ENCODE data around the gene ITIH4. TPM values are rescaled to one million over a fixed set of nuclear protein-coding genes. Genes with fewer than 3 reads are reported as not detected.

ITIH4 gene
- total and polyA plus RNA-seq, 7 donors, result 1.3 to 90.8 (median 29.2) TPM

- peaks cover 60% of the 10 kb centered on the region for H3K4me1 ChIP-seq
- intact Hi-C loops (cut with DNase I), result no loop called here
- DNase-seq (peak; percentile 50 to 78), ATAC-seq (peak; percentile 85 to 89 (median 88))
- no peak for TF ChIP-seq CTCF (IDR thresholded peaks at IDR 0.05)
- no peak overlapping the region for H3K4me3 ChIP-seq
- WGBS, 3 donors, result 38 to 60% (median 40%) methylated on average over 7 of the region's 7 CpGs
- H3K9me3 ChIP-seq, result no peaks in the 10 kb centered on the region
- peaks cover 0 to 27% of the 10 kb centered on the region in 2 donors for H3K36me3 ChIP-seq (ENCODE audit: insufficient read depth in 1 of 2, low read depth in 1 of 2)
- H3K27ac ChIP-seq, result peak overlapping the region; percentile 97
- no peaks in the 10 kb centered on the region for H3K27me3 ChIP-seq (ENCODE audit: insufficient read depth in 3 of 3, low read length in 2 of 3)
Observed at GRCh38 chr3:52848617-52849016, 18.1 kb upstream of the ITIH4 start.

GRCh38 chr3:52847726-52848125 is 17.3 kb upstream of the ITIH4 start:
- Histone ChIP-seq H3K4me3 (no peak overlapping the region), H3K27me3 (ENCODE audit: insufficient read depth in 3 of 3, low read length in 2 of 3) (no peaks in the 10 kb centered on the region), H3K9me3 (no peaks in the 10 kb centered on the region), H3K36me3 (ENCODE audit: insufficient read depth in 1 of 2, low read depth in 1 of 2) (peaks cover 0 to 27% of the 10 kb centered on the region in 2 donors), H3K27ac (peak overlapping the region; percentile 97), H3K4me1 (peaks cover 69% of the 10 kb centered on the region)
- ATAC-seq (no peak), DNase-seq (peak in 1 of 2 donors; percentile 45)
- WGBS, 3 donors, result 70 to 88% (median 81%) methylated on average over 7 of the region's 7 CpGs
- intact Hi-C loops (cut with DNase I), result no loop called here
- TF ChIP-seq CTCF (IDR thresholded peaks at IDR 0.05), result no peak

- intact Hi-C loops (cut with DNase I), result no loop called here
- DNase-seq, result peak in 1 of 2 donors; percentile 36
- WGBS, 3 donors, result 89 to 96% (median 94%) methylated on average over 6 of the region's 6 CpGs
- H3K4me1 ChIP-seq, result peaks cover 74% of the 10 kb centered on the region
- no peak for TF ChIP-seq CTCF (IDR thresholded peaks at IDR 0.05)
- no peaks in the 10 kb centered on the region for H3K9me3 ChIP-seq
- no peak overlapping the region for H3K4me3 ChIP-seq
- H3K27ac ChIP-seq, result peak overlapping the region; percentile 97
- no peak for ATAC-seq
- peaks cover 0 to 23% of the 10 kb centered on the region in 2 donors for H3K36me3 ChIP-seq (ENCODE audit: insufficient read depth in 1 of 2, low read depth in 1 of 2)
- H3K27me3 ChIP-seq (ENCODE audit: insufficient read depth in 3 of 3, low read length in 2 of 3), result no peaks in the 10 kb centered on the region
Observed at GRCh38 chr3:52847241-52847640, 16.8 kb upstream of the ITIH4 start.

GRCh38 chr3:52846432-52846965 is 16.0 kb upstream of the ITIH4 start:
- 50 to 64% (median 62%) methylated on average over 15 of the region's 15 CpGs for WGBS, 3 donors
- H3K27me3 ChIP-seq (ENCODE audit: insufficient read depth in 3 of 3, low read length in 2 of 3), result no peaks in the 10 kb centered on the region
- no peaks in the 10 kb centered on the region for H3K9me3 ChIP-seq
- intact Hi-C loops (cut with DNase I), result no loop called here
- peak overlapping the region; percentile 97 for H3K27ac ChIP-seq
- ATAC-seq (no peak), DNase-seq (peak in 1 of 2 donors; percentile 49)
- peaks cover 81% of the 10 kb centered on the region for H3K4me1 ChIP-seq
- TF ChIP-seq CTCF (IDR thresholded peaks at IDR 0.05), result no peak
- H3K4me3 ChIP-seq, result peak overlapping the region; percentile 0
- H3K36me3 ChIP-seq (ENCODE audit: insufficient read depth in 1 of 2, low read depth in 1 of 2), result peaks cover 0 to 17% of the 10 kb centered on the region in 2 donors
